HG03064 (cell line): ENCODE results near the gene TSNAX.

Experiments
- ATAC-seq: cut with Tn5 transposase; IDR thresholded peaks from one replicate; pipeline ENCODE4 v1.9.1; 2021; ENCODE audit warnings: low read depth; ENCODE audit not compliant: unreplicated experiment

The TSNAX gene

GRCh38 chr1:231517076-231517475 lies 11.4 kb upstream of the TSNAX start:
- ATAC-seq: no peak

- no peak for ATAC-seq
Observed at GRCh38 chr1:231518485-231519034, 9.9 kb upstream of the TSNAX start.

- no peak for ATAC-seq
Observed at GRCh38 chr1:231519166-231519565, 9.3 kb upstream of the TSNAX start.

- no peak for ATAC-seq
Observed at GRCh38 chr1:231522038-231522437, 6.4 kb upstream of the TSNAX start.

- no peak for ATAC-seq
Observed at GRCh38 chr1:231522931-231523642, 5.4 kb upstream of the TSNAX start.

GRCh38 chr1:231523816-231524215 lies 4.7 kb upstream of the TSNAX start:
- no peak for ATAC-seq

GRCh38 chr1:231526536-231526935 lies 1.9 kb upstream of the TSNAX start:
- no peak for ATAC-seq

- ATAC-seq: peak; percentile 6
Observed at GRCh38 chr1:231527586-231528171, 790 bp upstream of the TSNAX start.

- no peak for ATAC-seq
Observed at GRCh38 chr1:231533240-231533639, 4.8 kb downstream of the TSNAX start.

GRCh38 chr1:231534703-231535159 lies 6.3 kb downstream of the TSNAX start:
- ATAC-seq: no peak

- no peak for ATAC-seq
Observed at GRCh38 chr1:231536099-231536498, 7.6 kb downstream of the TSNAX start.

- ATAC-seq: no peak
Observed at GRCh38 chr1:231540847-231541246, 12.4 kb downstream of the TSNAX start.

GRCh38 chr1:231541842-231542241 lies 13.4 kb downstream of the TSNAX start:
- no peak for ATAC-seq

GRCh38 chr1:231544943-231545592 lies 16.6 kb downstream of the TSNAX start:
- ATAC-seq: no peak

- ATAC-seq: no peak
Observed at GRCh38 chr1:231546693-231547092, 18.2 kb downstream of the TSNAX start.

- ATAC-seq: no peak
Observed at GRCh38 chr1:231549733-231550447, 21.4 kb downstream of the TSNAX start.

- ATAC-seq: no peak
Observed at GRCh38 chr1:231550448-231550781, 21.9 kb downstream of the TSNAX start.

- ATAC-seq: no peak
Observed at GRCh38 chr1:231553320-231553719, 24.9 kb downstream of the TSNAX start.

GRCh38 chr1:231554969-231555368 lies 26.5 kb downstream of the TSNAX start:
- ATAC-seq: no peak

GRCh38 chr1:231557411-231557810 lies 28.9 kb downstream of the TSNAX start:
- ATAC-seq: no peak
